Activated CD4-positive, alpha-beta T cell treated with anti-CD3 and anti-CD28 coated beads for 1 hour (primary cell): ENCODE results near the gene PON2.
"Not testable (repeated sequence)": the region's sequence is repeated elsewhere in the genome, so short reads cannot be mapped to it uniquely, and the experiment has no call there.

Source experiments
- DNase-seq: peaks from one replicate; pipeline ENCODE4 v3.0.0-alpha.2; 2020

The PON2 gene

DNA sequence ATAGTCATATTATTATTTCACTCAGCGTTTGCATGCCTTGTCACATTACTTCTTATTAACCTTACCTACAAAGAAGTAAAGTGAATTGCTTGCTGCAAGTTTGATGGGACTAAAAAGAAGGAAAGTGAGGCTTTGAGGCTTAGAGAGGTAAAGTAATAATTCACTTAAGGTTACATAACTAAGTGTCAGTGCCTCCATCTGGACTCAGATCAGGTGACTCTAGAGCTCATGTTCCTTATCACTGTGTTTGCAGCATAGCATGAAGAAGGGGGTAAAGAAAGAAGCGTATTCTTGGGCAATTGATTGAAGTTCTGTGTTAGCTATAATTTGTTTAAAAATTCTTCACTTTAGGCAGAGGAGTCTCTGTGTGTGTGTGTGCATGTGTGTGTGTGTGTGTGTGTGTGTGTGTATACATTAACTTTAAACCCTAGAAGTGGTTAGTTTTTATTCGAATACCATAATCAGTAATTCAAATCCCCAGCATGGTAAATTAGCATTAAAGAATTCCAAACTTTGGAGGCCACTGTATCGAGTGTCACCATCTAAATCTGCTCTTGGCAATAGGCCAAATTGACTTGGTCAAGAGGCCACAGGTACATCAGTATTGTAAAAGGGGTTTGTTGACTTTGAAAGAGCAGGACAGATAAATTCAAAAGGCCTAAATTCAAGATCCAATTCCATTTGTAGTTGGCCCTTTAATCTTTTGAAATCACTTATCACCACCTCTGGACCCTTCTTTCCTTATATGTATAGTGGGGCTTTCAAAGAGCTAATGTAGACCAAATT, 36.5 kb downstream of the PON2 start:
- DNase-seq, result no peak

DNA sequence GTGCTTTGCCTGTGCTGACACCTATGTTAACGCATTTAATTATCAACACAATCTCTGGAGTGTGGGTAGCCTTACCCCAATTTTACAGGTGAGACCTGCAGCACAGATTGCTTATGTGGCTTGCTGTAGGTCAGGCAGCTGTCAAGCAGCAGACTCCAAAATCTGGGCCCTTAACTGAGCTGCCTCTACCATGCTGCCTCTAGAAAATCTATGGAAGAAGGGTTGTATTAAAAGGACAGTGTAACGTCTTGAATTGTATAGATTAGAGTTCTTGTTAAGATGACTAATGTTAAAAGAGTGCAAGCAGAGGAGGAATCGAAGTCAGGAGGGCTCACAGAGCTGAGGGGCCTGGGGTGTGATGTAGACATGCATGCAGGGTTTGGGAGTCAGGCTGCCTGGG, 37.4 kb downstream of the PON2 start:
- DNase-seq, result no peak

DNA sequence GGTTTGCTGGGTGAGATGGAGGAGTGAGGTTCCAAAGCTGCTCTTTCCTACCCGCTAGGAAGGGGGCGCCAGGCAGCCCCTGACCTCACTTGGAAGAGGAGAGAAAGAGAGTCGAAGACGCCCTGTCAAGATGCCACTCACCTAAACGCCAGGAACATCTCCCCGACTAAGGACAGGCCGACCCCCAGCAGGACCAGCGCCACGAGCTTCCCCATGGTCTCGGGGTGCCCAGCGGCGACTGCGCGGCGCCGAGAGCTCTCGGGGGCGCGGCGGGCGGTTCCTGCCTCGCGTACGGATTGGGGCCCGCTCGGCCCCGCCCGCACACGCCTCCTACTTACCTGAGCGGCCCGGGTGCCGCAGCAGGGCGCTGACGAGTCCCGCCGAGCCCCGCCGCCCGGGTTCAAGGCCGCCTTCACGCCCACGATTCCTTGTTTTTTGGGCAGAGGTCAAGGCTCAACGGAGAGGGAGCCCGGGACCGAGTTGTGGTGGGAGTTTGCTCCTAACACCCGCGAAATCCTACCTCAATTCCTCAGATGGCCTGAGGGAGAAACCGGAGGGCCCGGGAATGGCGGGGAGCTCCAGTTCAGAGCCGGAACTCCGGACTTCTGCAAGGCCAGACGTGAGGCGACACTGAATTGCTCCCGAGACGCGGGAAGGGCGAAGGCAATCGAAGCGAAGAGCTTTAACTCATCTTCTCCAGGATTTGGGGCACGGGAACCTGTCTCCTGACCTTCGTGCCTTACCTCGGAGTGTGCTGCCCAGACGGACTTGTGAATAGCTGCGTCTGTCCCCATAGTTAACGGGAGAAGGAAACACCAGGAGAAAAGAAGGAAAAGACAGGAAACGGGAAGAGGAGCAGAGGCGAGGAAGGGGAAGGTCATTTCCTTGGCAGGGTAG, 38.4 kb downstream of the PON2 start, which contains the start of gene PON3:
TSS of gene PON3 (minus strand) at position 240 of the 897 bp plus-strand sequence. CDS start at position 215, 25 bp downstream.
- DNase-seq, result no peak

DNA sequence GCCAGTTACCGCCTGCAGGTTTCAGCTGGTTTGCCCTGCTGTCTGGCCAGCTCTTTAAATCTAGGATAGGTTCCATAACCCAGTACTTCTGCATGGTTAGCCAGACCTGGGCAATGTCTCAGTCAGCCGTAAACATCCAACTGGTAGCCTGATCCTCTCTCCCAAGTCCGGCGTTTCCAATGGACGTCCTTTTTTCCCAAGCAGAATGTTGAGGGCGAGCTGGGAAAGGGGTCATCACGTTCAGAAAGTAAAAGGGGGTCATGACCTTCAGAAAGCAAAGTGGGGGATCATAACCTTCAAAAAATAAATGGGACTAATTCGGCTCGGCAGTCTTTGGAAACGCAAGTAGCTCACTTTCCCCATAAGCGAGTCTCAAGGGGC, 39.1 kb downstream of the PON2 start:
- DNase-seq, result no peak

DNA sequence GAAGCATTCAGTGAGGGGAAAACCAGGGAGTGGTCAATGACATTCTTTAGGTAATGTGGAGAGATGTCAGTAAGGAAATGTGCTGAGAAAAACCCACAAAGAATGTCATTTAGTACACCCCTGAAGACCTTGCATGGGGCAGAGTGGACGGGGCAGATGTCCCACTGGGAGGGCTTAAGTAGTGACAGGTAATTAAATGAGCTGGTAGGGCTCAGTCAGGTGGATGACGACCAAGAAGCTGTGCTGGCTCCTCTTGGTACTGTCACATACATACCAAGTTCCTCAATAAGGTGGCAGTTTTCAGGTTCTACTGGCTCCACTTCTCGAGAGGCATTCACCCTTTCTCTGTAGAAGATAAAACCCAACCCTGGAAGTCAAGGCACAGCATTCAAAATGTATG, 40.5 kb downstream of the PON2 start:
- DNase-seq, result no peak

DNA sequence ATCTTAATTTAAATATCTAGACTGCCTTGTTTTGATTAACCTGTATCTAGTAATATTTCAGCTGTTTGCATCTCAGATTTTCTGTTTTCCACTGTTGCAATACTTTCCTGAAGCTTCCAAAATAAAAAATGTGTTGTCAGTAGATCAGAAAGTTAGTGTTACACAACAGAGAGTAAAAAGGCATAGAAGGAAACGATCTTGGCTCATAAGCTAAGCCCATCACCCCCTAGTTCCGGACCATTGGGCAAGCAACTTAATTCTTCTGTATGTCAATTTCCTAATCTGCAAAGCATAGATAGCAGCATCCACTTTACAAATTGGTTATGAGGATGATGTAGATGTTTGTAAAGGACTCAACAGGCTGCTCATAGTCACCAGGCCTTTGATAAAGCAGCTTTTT, 43.1 kb downstream of the PON2 start:
- DNase-seq, result no peak

DNA sequence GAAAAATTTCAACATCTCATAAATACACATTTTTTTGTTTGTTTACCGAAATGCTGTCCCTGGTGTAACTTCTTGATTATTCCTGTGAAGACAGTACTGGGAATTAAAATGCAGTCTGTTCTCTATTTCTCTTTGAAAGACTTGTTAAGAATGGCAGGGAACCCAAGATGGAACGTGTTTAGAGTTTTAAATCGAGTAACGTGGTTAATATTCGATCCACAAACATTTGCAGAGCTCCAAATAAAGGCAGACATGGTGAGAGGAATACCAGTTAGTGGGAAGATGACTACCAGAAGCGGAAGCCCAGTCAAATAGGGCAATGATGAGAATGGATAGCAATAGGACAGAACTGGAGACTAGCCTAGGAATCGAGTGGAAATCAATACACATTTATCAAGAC, 45.3 kb downstream of the PON2 start:
- DNase-seq, result no peak

DNA sequence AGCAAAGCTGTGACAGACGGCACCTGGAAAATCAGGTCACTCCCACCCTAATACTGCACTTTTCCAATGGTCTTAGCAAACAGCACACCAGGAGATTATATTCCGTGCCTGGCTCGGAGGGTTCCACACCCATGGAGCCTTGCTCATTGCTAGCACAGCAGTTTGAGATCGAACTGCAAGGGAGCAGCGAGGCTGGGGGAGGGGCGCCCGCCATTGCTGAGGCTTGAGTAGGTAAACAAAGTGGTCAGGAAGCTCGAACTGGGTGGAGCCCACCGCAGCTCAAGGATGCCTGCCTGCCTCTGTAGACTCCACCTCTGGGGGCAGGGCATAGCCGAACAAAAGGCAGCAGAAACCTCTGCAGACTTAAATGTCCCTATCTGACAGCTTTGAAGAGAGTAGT, 55.4 kb downstream of the PON2 start:
- not testable (repeated sequence) for DNase-seq

DNA sequence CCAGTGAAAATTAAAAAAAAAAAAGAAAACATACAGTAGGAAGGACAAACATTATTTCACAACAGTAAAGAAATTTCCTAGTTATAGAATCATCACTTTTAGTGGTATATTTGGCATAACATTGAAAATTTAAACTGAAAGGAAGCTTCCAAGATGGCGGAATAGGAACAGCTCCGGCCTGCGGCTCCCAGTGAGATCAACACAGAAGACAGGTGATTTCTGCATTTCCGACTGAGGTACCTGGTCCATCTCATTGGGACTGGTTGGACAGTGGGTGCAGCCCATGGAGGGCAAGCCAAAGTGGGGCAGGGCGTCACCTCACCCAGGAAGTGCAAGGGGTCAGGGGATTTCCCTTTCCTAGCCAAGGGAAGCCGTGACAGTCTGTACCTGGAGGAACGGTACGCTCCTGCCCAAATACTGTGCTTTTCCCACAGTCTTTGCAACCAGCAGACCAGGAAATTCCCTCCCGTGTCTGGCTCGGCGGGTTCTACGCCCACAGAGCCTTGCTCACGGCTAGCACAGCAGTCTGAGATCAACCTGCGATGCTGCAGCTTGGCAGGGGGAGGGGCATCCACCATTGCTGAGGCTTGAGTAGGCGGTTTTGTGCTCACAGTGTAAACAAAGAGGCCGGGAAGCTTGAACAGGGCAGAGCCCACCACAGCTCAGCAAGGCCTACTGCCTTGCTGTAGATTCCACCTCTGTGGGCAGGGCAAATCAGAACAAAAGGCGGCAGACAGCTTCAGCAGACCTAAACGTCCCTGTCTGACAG, 58.0 kb downstream of the PON2 start:
- no peak for DNase-seq

DNA sequence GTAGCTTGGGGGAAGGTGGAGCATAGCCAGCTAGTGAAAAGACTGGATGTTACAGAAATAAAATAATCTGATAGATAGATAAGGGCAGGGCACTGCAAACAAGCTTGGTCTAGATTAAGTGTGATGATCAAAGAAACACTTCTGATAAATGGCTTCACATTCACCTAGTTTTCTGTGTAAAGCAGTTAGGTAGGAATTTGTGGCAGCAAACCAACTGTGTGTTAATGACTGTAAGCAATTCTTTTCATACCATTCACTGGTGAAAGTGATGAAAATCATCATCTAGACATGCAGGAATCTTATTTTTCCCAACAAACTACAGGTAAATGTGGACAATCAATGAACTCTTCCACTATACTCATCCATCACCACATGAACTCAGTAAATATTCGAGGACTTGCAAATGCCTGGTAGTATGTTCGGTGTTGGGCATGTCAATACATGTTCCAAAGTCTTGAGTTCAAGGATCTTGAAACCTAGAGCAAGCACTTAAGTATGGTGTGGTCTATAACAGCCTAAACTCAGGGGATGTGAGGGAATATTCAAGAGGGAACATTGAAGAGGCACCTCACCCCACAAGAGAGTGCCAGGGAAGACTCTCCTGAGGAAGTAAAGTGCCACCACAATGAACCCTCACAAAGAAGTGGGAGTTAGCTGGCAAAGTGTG, 59.1 kb downstream of the PON2 start:
- DNase-seq, result no peak

DNA sequence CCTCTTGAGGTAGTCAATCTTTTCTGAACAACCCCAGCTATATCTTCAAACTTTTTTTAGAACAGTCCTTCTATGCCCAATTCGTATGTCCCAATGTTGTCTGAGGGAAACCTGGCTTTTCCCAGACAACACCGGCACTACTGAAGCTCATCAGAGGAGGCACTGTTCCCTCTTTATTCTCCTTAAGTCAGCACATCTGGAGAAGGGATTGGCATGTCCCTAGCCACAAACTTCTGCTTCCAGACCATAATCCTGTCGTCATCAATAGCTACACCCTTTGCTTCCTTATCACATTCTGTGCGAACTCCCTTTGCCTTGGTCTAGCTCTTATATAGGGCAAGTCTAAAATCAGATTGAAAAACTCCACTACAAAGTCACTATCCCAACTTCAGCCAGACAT, 61.5 kb downstream of the PON2 start:
- no peak for DNase-seq

DNA sequence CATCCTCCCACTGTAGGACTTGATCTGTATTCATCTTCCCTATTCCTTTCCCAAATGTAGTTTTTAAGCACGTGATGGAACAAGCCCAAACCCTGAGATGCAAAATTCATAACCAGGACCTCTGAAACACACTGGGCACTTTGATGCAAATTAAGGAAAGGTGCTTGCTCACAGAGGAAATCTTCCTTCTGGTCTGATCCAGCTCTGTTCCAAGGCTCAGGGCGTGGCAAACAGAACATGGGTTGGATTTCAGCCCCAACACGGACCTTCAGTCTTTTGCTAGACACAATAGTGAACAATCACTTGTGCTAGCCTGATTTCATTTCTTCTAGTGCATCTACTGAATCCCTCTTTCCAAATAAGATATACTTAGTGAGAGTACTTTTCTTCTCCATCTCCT, 66.6 kb downstream of the PON2 start:
- no peak for DNase-seq

DNA sequence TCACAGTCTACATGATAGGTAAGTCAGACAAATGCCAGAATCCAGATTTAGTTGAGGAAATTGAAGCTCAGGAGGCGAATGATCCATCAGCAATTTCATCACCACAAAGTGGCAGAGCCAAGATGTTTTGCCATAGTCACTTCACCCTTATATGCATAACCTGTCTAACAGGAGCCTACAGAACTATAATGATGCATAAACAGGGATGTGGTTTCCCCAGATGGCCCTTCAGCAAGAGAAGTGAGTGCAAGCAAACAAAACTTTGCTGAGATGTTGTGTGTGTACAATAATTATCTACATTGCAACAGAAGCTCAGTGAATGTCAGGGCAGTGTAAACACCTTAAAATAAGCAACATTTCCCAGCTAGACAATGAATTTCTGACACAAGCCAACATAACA, 67.2 kb downstream of the PON2 start:
- DNase-seq, result no peak

DNA sequence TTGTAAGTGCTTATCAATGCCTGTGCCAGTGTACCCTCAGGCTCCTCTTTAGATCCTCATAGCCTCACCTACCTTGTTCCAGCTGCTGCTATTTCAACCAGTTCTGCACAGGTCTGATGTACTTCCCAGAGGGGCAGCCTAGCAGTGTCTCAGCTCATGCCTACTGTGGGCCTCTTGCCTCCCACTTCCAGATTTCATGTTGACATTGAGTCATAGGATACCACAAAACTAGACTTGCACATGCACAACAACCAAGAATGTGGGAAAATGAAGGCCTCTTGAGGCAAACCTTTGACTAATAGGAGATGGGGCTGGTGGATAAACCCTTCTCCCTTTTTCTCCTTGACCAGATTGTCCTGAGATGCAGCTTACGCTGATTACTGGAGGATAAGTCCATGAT, 69.7 kb downstream of the PON2 start:
- no peak for DNase-seq

DNA sequence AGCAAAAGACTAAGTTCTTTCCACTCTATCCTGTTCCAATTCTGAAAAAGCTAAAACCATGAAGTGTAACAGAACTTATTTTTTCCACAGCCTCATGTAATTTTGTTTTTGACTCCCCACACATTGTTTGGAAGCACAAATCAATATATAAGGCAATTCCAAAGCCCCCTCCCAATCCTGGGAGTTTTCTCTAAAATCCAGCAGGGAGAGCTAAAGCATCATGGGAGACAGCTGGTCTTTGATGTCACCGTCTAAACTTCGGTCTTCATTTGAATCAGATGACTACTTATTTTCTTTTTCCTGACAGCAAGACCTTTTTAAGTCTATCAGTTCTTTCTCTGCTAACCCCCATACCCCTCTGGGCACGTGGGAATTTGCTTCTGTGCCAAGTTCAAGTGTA, 77.2 kb downstream of the PON2 start:
- DNase-seq, result no peak
